H1 (cell line): ENCODE data around the gene CRABP1. TPM values are rescaled to one million over a fixed set of nuclear protein-coding genes. Genes with fewer than 3 reads are reported as not detected.

Source experiments
- BACH1 ChIP-seq: IDR thresholded peaks from 2 replicates; pipeline ENCODE4 v1.6.1; 2012; ENCODE audit warnings: low read length, improper control_type of control experiment
- CHD7 ChIP-seq: fragments of 300-600 bp; sonication (generic); IDR thresholded peaks from 2 replicates; pipeline ENCODE4 v1.7.1; 2012; ENCODE audit warnings: low read length, moderate library complexity, mild to moderate bottlenecking, inconsistent platforms; ENCODE audit not compliant: insufficient replicate concordance
- CREB1 ChIP-seq: IDR thresholded peaks from 2 replicates; pipeline ENCODE4 v1.6.1; 2012; ENCODE audit warnings: inconsistent platforms
- EGR1 ChIP-seq: IDR thresholded peaks from 2 replicates; pipeline ENCODE4 v1.6.1; 2011; ENCODE audit warnings: low read depth, low read length, borderline replicate concordance
- EZH2 ChIP-seq: fragments of 200-600 bp; sonication (generic); IDR thresholded peaks from 2 replicates; pipeline ENCODE4 v1.7.1; 2012; ENCODE audit warnings: low read depth, mild to moderate bottlenecking, moderate library complexity, low read length, inconsistent platforms; ENCODE audit not compliant: severe bottlenecking
- NRF1 ChIP-seq: IDR thresholded peaks from 2 replicates; pipeline ENCODE4 v1.6.1; 2011; ENCODE audit warnings: mild to moderate bottlenecking, low read depth, low read length, improper control_type of control experiment
- POLR2AphosphoS5 ChIP-seq: IDR thresholded peaks from 2 replicates; pipeline ENCODE4 v1.6.1; 2011; ENCODE audit warnings: low read depth, low read length
- POU5F1 ChIP-seq: IDR thresholded peaks from 2 replicates; pipeline ENCODE4 v1.6.1; 2011; ENCODE audit warnings: low read depth, mild to moderate bottlenecking, low read length, moderate library complexity
- RFX5 ChIP-seq: IDR thresholded peaks from 2 replicates; pipeline ENCODE4 v1.6.1; 2011; ENCODE audit warnings: low read depth, low read length, improper control_type of control experiment, borderline replicate concordance
- SIN3A ChIP-seq, 2 experiments: IDR thresholded peaks in 1 of 2; conservative IDR thresholded peaks in 1 of 2; 2 replicates each; pipeline ENCODE4 v1.6.1; 2011 to 2012; ENCODE audit warnings: low read length in 2 of 2, improper control_type of control experiment in 1 of 2, low read depth in 1 of 2, mild to moderate bottlenecking in 1 of 2
- SP2 ChIP-seq: IDR thresholded peaks from 2 replicates; pipeline ENCODE4 v1.6.1; 2012; ENCODE audit warnings: mild to moderate bottlenecking, low read length, inconsistent platforms
- SRF ChIP-seq: IDR thresholded peaks from 2 replicates; pipeline ENCODE4 v1.6.1; 2011; ENCODE audit warnings: mild to moderate bottlenecking, low read depth, low read length, moderate library complexity
- TEAD4 ChIP-seq: IDR thresholded peaks from 2 replicates; pipeline ENCODE4 v1.6.1; 2012; ENCODE audit warnings: low read depth, low read length, inconsistent platforms, mixed read lengths
- YY1 ChIP-seq: IDR thresholded peaks from 2 replicates; pipeline ENCODE4 v1.6.1; 2011; ENCODE audit warnings: low read depth, mild to moderate bottlenecking, low read length
- polyA plus RNA-seq, 7 experiments: library from polyadenylated mRNA; depleted of rRNA in 3 of 7; stranded (reverse) in 5 of 7; unstranded in 2 of 7; fragments of >200 nt in 5 of 7; fragments of 200-250 nt in 2 of 7; gene quantifications; 1 replicate in 5 of 7; 2 replicates in 1 of 7; 4 replicates in 1 of 7; pipeline versions ENCODE4 v1.2.1 to v1.2.3, GENCODE V29; 2011 to 2013; ENCODE audit warnings: missing spikeins in 2 of 7, mixed read lengths in 2 of 7
- total RNA-seq: library from RNA; stranded (reverse); fragmentation: NEBNext Ultra II Directional; extraction: Animal tissue kit (Norgen Biotek cat#: 25700); gene quantifications from 2 replicates; pipeline ENCODE4 v1.2.1, GENCODE V29; 2021

The CRABP1 gene
- total and polyA plus RNA-seq, 2 of the 8 experiments (the other 6 are each of a cell fraction or from before 2014, with no cell fraction given), result 385 to 655 TPM

GRCh38 chr15:78355177-78355576 lies 15.0 kb downstream of the CRABP1 start (continued):
- no peak for TF ChIP-seq CHD7
- no peak for TF ChIP-seq EGR1
- TF ChIP-seq CREB1, result no peak
- TF ChIP-seq BACH1, result no peak
- TF ChIP-seq POU5F1, result no peak
- no peak for TF ChIP-seq RFX5
- TF ChIP-seq NRF1, result no peak
- TF ChIP-seq EZH2, result no peak
- no peak for TF ChIP-seq SRF
- no peak for TF ChIP-seq YY1
- TF ChIP-seq SIN3A (conservative IDR thresholded peaks at IDR 0.05 in 1 of 2, IDR thresholded peaks at IDR 0.05 in 1 of 2; ENCODE audit: low read depth in 1 of 2, low read length in 2 of 2), result no peak
- TF ChIP-seq POLR2AphosphoS5, result no peak
- TF ChIP-seq TEAD4, result no peak
- no peak for TF ChIP-seq SP2
